GM21723 (cell line): ENCODE data around the gene MUC4.
"Not testable (repeated sequence)": the region's sequence is repeated elsewhere in the genome, so short reads cannot be mapped to it uniquely, and the experiment has no call there.

Experiments
- ATAC-seq: cut with Tn5 transposase; IDR thresholded peaks from one replicate; pipeline ENCODE4 v1.9.1; 2021; ENCODE audit warnings: mild to moderate bottlenecking, moderate library complexity; ENCODE audit not compliant: unreplicated experiment

MUC4 gene

DNA sequence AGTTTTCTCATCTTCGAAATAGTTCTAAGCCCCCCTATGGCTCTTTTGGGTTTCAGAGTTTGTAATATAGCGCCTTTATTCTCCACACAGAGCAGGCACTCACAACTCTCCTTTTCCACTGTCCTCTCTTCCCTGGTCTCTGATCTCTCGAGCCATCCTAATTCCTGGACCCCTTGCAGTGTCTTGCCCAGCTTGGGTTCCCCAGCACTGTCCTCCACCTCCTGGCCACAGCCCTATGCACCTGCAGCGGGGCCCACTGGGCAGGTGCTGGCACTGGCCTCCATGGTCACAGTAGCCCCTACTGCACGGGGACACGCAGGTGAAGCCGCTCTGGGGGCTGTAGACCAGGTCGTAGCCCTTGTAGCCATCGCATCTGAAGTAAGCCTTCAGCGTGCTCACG is 63.1 kb downstream of the MUC4 start:
- no peak for ATAC-seq

DNA sequence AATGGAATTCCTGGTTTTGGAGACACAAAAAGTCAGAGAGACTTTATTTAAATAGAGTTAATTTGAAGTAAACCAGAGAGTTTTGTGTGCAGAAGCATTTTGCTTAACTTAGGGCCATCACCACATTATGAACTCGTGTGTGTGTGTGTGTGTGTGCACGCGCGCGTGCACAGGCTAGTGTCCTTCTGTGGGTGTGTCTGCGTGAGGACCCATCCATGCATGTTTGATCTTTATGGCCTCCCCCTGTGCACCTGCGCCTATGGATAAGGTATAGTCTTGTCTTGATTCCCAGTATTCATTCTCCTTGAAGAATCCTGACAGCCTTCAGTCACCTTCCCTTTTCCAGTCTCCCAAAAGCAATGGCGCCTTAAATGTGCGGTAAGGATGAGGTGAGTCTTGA is 65.0 kb downstream of the MUC4 start:
- no peak for ATAC-seq

DNA sequence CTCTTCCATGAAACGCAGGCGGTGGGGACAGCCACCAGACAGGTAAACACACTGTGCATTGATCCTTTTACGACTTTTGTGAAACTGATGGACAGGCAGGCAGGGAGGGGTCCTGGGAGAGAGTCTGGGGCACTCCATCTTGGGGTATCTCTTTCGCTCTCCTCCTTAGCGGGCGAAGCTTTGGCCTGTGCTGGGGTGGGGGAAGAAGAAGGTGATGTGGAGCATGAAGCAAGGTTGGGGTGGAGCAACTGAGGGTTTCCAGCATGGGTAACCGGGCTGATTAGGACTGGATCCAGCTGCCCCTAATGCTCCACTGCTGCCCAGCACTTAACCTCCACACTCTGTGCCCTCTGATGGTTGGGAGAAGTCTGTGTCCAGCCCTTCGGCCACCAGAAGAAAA is 65.4 kb downstream of the MUC4 start:
- no peak for ATAC-seq

DNA sequence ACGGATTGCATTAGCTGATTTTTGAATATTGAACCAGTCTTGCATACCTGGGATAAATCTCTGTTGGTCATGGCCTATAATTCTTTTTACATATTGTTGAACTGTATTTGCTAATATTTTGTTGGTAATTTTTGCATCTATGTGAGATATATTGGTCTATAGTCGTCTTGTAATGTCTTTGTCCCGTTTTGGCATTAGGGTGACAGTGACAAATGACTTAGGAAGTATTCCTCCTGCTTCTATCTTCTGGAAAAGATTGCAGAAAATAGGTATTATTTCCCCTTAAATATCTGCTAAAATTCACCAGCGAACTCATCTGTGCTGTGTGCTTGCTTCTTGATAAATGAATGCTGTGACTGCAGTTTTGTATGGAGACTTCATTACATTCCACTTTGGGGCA is 67.3 kb downstream of the MUC4 start:
- no peak for ATAC-seq

DNA sequence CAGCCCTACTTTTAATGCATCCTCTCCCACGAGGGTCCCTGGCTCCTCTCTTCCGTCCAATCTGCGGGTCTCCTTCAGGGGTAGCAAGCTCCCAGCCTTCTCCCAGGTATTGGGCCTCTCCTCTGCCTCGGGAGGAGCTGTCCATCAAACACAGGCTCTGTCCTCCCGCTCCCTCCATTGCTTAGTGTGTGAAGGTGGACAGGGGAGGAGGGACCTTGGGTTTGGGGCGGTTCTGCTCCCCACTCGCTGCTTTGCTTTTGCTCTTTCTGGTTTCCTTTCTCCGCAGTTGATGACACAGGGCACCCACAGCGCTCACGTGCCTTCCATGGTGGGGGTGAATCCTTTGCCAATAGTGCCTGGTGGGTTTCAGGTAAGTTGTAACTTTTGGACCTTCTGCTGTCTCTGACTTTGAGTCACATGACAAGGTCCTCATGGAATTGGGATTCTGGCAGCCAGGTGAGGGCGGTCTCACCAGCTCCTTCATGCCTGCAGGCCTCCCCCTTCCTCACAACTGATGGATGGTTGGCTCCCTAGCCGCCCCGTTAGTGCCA is 72.1 kb downstream of the MUC4 start:
- ATAC-seq, result no peak

DNA sequence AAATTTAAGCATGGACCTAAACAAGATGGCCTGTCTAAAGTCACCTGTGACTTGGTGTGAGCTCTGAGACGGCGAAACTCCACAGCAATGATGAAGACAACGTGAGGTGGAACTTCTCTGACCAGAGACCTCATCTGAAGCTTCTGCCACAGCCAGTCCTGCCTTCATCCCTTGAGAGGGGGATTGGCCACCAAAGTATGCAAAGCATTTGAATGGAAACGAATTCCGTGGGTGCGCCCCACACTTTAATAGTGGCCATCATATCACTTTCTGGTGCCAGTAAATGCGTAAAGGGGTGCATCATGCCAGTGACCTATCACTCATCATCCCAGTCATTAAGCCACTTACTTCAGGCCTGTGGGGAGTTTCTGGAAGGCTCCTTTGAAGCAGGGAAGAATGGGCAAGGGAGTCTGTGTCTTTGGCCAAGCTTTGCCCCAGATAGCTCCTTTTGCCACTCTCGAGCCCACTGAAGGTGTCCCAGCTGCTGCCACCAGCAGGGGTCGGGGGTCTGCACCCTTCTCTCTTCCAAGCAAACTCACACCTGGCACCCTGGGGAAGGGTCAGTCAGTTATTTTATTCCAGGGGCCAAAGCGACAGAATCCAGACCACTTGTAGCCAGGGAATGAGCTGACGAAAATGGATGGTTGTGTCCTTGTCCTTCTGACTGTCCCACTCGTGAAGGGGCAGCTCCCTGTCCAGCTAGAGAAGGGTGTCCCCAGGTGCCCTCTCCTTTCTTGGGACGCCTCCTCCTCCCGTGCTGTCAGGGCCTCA is 73.3 kb downstream of the MUC4 start:
- ATAC-seq, result no peak

DNA sequence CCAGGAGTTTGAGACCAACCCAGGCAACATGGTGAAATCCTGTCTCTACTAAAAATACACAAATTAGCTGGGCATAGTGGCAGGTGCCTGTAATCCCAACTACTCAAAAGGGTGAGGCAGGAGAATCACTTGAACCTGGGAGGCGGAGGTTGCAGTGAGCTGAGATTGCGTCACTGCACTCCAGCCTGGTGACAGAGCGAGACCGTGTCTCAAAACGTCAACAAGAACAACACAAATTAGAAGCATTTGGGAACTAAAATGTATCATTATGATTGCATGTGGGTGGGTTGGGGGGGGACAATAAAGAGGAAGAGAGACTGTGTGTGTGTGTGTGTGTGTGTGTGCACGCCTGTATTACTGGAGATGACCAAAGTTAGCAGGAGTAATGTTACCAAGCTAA is 73.9 kb downstream of the MUC4 start:
- not testable (repeated sequence) for ATAC-seq

DNA sequence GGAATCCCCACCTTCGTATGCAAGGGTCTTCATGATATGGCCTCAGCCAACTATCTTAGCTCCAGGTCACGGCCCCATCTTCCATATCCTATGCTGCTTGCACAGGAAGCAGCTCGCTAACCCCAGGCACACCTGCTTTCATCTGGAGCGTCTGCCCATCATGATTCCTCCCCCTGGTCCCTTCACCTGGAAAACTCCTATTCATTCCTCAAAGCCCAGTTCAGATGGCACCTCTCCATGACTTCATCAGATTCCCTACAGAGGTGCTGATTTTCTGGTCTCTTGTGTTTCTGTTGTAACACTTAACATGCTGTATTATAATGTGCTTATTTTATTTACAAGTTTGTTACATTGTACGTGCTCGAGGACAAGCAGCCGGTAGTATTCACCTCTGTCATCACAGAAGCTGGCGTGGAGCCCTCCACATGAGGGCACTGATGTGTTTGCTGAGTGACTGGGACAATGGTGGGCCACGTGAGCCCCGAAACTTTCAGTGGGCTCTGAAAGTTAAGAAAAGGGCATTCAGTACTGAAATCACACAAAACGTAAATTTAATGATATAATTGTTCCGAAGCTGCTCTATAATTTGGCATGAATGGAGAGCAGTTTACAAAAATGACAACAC is 74.8 kb downstream of the MUC4 start:
- no peak for ATAC-seq

DNA sequence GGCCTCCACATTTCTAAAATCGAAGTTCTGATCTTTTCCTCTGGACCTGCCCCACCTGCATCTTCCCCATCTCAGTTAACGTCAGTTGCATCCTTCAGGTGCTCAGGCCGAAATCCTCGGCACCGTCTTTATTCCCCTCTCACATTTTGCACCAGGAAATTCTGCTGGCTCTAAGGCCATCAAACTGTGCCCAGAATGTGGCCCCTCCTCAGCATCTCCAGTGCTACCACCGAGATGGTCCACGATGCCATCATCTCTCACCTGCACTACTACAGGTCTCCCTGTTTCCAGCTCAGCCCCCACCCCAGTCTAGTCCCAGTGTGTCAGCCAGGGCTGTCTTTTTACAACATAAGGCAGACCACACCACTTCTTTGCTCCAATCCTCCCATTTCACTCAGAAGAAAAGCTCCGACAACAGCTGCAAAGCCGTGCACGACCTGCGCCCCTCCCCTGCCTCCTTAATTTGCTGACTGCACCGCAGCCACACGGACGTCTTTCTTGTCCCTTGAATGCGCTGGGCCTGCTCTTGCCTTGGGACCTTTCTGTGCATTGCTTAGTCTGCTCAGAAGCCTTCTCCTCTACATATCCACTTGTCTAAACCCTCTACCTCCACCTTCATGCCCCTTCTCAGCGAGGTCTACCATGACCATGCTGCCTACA is 76.6 kb downstream of the MUC4 start:
- ATAC-seq, result no peak

DNA sequence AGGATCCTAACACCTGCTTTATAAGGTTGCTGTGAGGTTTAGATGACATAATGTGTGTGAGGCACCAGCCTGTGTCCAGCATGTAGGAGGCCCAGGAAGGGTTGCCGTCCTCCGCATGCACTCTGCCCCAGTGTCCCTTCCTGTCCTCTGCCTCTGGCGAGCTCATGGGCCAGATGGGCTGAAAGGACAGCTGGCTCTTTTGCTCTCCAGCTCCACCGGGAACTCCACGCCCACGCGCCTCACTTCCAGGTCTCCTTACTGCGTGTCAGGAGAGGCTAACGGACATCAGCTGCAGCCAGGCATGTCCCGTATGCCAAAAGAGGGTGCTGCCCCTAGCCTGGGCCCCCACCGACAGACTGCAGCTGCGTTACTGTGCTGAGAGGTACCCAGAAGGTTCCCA is 78.8 kb downstream of the MUC4 start:
- ATAC-seq, result no peak

DNA sequence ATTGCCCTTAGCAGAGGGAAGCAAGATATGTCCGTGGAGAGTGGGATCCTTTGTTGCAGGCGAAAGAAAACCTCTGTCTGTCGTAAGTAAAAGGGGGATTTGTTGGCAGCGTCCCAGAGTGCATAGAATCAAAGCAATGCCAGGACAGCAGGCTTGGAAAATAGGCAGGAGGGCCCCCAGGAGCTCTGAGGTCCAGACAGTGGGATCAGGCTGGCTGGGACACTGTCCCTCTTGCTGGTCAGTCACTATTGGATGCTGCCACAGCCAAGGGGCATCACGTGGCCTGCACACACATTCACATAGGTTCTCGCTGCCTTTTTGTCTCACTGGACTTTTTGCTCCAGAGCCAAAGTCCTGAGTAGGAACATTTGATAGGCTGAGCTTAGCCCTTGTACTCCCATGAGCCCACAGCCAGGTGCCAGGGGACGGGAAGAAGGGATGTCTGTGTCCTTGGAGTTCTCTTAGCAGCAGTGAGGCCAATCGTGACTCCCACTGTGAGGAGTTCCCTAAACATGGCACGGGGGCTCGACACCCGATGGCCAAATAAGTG is 80.3 kb downstream of the MUC4 start:
- ATAC-seq, result no peak

DNA sequence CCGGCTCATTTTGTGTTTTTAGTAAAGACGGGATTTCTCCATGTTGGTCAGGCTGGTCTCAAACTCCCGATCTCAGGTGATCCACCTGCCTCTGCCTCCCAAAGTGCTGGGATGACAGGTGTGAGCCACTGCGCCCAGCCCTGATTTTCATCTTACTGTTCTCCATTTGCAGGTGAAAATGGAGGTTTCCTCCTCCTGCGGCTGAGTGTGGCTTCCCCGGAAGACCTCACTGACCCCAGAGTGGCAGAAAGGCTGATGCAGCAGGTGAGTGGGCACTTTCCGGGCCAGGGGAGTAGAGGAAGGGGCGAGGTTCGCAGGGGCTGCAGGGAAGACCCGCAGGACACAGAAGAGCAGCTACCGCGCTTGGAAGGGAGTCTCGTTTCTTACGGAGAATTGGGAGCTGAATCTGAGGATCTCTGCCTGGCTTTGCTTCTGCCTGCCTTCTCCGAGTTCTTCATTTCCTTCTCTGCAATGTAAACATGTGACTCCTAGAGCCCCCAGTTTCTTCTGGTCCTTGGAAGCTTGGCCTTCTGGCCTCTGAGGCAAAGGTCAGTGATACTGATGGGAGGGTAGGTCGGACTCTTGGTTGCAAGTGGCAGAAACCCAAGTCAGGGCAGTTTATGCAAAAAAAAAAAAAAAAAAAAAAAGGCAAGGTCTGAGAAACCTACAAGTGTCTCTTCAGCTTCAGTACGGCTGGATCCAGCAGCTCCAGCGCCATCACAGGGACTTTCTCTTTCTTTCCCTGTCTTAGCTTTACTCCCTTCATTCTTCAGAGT is 82.1 kb downstream of the MUC4 start:
- no peak for ATAC-seq

DNA sequence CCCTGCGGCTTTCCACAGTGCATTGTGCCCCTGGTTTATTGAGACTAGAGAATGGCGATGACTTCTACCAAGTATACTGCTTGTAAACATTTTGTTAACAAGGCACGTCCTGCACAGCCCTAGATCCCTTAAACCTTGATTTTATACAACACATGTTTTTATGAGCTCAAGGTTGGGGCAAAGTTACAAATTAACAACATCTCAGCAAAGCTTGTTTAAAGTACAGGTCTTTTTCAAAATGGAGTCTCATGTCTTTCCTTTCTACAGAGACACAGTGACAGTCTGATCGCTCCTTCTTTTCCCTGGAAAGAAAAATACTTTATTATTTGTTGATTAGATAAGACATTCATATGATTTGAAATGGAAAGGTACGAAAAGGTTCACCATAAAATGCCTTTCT is 82.9 kb downstream of the MUC4 start:
- ATAC-seq, result not testable (repeated sequence)

DNA sequence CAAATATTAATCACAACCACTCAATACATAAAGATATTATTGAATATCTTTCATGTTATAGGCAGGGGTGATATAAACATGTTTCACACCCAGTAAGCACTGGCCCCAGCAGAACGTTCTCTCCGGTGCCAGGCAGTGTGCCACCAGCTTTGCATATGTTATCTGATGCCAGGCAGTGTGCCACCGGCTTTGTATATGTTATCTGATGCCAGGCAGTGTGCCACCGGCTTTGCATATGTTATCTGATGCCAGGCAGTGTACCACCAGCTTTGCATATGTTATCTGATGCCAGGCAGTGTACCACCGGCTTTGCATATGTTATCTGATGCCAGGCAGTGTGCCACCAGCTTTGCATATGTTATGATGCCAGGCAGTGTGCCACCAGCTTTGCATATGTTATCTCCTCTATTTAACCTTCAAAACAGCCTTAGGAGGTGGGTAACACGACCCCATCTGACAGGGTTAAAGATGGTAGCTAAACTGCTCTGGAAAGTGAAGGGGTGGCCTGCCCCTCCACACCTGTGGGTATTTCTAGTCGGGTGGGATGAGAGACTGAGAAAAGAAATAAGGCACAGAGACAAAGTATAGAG is 84.0 kb downstream of the MUC4 start:
- no peak for ATAC-seq

DNA sequence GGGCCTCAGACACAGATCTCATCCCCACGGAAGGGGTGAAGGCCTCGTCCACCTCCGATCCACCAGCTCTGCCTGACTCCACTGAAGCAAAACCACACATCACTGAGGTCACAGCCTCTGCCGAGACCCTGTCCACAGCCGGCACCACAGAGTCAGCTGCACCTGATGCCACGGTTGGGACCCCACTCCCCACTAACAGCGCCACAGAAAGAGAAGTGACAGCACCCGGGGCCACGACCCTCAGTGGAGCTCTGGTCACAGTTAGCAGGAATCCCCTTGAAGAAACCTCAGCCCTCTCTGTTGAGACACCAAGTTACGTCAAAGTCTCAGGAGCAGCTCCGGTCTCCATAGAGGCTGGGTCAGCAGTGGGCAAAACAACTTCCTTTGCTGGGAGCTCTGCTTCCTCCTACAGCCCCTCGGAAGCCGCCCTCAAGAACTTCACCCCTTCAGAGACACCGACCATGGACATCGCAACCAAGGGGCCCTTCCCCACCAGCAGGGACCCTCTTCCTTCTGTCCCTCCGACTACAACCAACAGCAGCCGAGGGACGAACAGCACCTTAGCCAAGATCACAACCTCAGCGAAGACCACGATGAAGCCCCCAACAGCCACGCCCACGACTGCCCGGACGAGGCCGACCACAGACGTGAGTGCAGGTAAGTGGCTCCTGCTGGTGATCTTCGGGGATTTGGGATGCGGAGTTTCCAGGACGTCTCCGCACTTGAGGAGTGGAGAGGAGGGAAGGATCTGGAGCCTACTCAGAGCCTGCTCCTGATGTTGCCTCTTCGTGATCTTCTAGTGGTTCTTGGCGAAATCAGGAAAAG is 85.6 kb downstream of the MUC4 start:
- not testable (repeated sequence) for ATAC-seq

DNA sequence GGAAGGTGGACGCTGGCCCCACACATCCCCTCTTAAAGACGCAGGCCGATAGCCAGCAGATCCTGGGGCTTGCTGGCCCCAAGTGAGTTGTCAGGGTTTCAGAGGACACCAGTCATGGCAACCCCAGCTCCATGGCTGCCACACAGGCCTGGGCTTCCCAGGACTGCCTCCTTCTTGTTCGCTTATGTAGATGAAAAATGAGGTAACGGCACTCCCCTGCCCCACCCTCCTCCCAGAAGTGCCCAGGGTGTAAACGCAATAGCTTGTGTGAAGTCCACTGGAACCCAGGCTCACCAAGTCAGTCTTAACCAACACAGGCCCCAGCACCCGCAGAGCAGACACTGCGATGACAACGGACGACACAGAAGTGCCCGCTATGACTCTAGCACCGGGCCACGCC is 87.4 kb downstream of the MUC4 start:
- not testable (repeated sequence) for ATAC-seq

DNA sequence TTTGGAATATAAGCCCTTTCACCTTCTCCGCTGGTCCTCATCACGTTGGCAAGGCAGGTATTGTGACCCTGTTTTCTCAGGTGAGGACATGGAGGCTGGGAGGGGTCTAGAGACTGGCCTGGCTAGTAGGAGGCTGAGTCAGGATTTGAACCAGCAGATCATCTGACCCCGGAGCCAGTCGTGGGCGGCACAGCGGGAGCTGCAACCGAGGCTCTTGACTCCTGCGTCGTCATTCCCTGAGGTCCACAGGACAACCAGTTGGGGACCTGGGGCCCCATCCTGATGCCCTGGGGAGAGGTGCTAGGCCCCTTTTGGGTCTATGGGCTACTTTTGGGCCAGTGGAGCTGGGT is 88.8 kb downstream of the MUC4 start:
- not testable (repeated sequence) for ATAC-seq

DNA sequence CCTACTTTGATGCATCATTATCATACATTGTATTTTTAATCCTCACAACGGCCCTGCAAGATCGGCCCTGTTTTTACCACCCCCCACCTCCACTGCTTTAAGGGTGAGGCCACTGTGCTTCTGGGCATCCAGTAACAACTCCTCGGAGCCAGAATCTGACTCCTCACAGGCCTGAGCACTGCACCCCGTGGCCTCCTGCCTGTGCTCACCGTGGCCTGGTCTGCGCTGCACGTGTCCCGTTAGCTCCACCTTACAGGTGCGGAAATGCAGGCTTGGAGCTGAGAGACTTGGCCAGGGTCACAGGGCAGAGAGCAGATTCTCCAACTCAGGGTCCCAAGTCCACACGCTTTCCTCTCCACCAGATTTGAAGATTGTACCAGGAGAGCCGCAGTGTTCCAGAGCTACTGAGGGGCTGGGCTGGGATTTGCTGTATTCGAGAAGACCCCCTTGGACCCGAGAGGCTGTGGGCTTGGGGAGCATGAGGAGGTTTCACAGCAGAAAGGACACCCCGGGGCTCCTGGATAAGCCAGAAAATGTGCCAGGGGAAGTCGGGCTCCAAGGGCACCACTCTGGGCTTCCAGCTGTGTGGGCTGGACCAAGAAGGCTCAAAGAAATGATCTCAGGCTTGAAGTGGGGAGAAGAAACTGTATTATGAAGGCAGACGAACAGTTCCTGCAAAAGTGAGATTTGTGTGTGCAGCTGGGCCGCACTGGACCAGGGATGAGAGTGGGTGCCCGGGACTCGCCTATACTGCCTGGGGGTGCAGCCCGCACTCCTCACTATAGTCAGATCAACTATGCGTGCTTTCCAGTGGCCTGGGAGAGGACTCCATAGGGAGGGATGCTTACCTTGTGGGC is 89.4 kb downstream of the MUC4 start:
- not testable (repeated sequence) for ATAC-seq
